ENCODE measurements around the gene HSD11B2.

HSD11B2 gene

DNA sequence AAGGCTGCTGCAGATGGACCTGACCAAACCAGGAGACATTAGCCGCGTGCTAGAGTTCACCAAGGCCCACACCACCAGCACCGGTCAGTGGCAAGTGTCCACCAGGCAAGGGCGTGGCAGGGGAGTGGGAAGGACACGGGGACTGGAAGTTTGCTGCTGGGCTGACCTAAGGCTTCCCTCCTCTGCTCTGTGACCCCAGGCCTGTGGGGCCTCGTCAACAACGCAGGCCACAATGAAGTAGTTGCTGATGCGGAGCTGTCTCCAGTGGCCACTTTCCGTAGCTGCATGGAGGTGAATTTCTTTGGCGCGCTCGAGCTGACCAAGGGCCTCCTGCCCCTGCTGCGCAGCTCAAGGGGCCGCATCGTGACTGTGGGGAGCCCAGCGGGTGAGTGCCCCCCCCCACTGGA is 4.8 kb downstream of the HSD11B2 start:
- DNase-seq (ENCODE audit: low read depth), result no peak

- DNase-seq (ENCODE audit: low read depth), result no peak
These were observed 5.8 kb downstream of the HSD11B2 start for GRCh38 chr16:67436640-67437193.

DNA sequence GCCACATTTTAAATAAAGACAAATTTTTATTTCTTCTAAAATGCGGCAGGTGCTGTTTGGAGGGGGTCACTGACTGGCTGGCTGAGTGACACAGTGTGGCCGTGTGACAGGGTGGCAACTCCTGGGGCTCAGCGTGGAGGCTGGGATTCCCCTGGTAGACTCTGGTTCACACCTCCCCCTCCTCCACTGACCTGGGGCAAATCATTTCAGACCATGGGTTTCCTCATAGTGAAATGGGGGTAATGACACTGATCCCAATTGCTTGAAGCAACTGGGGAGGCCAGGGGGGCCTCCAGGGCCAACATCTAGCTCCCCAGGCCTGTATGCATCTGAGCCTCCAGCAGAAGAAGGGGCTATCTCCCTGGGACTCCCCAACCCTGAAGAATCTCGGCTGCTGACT is 6.6 kb downstream of the HSD11B2 start:
- no peak for DNase-seq (ENCODE audit: low read depth)

- DNase-seq (ENCODE audit: low read depth), result no peak
These were observed 7.3 kb downstream of the HSD11B2 start for GRCh38 chr16:67438098-67438791.

- no peak for DNase-seq (ENCODE audit: low read depth)
These were observed 8.0 kb downstream of the HSD11B2 start for GRCh38 chr16:67438824-67439393.

DNA sequence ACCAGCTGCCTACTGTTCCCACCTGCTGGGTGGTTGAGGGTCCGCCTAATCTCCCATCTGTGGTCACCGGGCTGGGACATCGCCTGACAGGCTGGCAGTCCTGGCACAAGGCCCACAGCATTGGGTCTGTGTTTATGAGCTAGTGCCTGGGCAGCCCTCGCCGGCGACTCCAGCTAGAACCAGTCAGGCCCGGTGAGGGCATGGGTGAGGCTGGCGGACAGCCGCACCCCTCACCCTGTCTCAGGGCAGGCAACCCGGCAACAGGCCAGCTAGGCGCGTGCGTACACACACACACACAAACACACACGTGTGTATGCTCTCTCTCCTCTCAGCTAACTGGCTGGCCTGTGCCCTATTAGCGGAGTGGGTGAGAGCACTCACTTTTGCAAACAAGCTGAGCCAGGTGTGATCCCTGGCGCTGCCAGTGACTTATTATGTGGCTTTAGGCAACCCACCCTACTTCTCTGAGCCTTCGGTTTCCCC is 10.4 kb downstream of the HSD11B2 start:
- DNase-seq (ENCODE audit: low read depth), result no peak

GRCh38 chr16:67441907-67442306 is 11.0 kb downstream of the HSD11B2 start:
- no peak for DNase-seq (ENCODE audit: low read depth)

DNA sequence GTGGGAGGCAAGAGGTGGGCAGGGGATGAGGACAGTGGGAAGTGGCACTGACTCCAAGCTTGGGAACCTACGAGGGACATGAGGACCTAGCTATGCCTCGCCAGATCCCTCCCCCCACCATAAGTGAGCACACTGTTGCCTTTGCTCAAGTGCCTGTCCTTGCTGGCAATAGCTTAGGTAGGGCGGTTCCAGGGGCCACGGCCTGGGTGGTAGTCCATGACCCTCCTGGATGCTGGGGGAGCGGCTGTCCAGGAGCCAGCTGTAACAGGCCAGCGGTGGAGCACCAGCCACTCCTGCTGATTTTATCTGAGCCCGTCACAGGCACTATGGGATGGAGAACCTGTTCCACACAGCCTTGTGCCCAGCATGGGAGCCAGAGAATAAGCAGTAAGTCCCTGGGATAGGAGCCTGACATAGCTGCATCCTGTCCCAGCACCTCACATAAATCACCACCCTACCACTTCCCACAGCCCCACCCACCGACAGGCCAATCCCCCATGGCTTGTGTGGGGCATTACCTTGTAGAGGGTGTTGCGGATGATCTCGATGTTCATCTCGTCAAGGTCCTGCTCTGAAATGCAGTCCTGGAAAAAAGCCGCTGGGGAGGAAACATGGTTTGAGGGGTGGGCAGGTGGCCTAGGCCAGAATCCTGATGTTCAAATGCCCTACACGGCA is 11.8 kb downstream of the HSD11B2 start:
- DNase-seq (ENCODE audit: low read depth), result no peak

GRCh38 chr16:67443265-67443664 is 12.3 kb downstream of the HSD11B2 start:
- DNase-seq (ENCODE audit: low read depth), result peak; percentile 54

DNA sequence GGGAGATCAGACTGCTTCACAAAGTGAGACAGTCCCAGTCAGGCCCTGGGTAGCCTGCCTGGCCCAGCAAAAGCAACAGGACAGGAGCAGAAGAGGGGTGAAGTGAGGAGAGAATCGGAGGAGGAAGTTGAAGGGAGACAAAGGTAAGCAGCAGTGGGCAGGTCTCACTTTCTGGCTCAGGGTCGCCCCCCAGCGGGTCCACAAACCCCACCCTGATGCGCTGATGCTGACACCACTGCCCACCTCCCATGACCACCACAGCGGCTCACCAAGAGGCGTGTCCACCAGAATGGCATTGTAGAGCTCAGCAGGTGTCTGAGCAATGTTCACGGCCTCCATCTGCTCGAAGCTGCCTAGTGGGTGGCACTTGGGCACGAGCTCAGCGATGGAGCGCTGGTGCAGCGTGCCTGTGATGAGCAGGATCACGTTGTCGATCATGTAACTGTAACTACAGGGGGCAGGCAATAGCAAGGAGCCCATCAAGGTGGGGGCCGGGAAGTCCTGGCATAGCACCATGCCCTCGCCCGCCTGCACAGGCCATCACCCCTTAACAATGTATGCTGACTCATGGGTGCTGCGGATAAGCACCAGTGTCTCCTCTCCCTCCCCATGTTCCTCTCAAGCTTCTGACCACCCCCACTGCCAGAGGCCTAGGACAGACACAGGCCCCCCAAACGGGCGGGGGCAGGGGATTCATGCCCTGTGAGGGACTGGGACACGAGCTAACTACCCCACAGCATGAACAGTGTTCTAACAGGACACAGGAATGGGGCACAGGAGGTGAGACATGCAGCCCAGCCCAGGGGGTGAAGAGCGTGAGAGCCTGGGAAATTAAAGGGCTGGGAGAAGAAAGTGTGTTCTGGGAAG is 13.6 kb downstream of the HSD11B2 start:
- DNase-seq (ENCODE audit: low read depth), result no peak

GRCh38 chr16:67445126-67445426 is 14.2 kb downstream of the HSD11B2 start:
- no peak for DNase-seq (ENCODE audit: low read depth)

DNA sequence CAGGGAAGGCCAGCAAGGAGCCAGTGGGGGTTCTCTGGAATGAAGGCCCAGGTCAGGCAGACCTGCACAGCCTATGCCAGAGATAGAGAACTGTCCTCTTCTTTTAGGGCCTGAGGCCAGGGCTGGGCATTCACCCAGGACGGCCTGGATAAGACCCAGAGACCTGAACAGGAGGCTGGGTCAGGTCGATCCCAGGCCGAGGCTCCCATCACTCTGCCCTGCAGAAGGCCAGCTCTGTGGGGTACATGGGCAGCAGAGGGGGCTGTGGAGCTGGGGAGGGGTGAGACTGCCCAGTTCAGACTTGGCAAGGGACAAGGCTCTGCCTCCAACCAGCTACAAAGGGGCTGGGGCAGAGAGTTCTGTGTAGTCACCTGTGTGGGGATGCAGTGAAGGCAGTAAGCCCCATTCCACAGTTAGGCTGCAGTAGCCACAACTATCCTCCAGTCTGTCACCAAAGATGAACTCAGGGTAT is 14.6 kb downstream of the HSD11B2 start:
- DNase-seq (ENCODE audit: low read depth), result no peak

DNA sequence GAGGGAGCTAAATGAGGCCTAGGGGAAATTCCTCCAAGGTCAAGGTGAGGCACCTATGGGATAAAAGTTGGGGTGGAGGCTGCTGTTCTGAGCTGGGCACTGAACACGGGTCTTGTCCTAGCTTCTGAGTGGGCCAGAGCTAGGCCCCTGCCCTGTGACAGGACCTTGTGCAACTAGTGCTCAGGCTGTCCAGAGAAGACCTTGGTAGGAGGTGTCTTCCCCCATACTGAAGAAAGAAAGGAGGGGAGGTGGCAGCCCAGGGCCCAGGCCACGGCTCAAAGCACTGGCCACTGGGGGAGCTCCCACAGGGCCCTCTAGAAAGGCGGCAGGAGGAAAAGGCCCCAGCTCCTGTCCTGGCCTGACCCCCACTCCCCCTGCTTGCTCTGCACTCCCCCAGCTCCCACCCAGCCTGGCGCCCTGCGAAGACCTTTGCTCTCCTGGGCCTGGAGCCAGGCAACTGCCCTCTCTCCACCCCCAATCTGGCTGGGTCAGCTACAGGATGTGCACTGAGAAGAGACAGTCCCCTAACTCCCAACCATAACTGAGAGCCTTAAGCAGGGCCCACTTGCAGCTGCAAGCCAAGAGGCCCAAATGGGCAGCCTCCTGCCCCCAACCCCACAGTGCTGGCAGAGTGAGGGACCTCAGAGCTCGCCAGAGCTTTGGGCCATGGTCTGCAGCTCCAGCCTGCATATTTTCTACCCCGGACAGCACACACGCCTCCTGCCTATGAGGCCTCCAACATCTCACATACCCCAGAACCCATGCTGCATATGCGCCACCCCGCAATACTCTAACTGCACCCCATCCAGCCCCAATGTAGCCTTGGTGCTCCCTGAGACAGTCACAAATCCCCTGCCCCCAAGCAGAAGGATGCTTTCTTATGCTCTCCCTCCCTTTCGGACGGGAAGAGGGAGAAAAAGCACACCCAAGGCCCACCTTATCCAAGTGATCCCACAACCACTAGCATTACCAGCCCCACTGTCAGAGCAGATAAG is 15.3 kb downstream of the HSD11B2 start:
- no peak for DNase-seq (ENCODE audit: low read depth)

DNA sequence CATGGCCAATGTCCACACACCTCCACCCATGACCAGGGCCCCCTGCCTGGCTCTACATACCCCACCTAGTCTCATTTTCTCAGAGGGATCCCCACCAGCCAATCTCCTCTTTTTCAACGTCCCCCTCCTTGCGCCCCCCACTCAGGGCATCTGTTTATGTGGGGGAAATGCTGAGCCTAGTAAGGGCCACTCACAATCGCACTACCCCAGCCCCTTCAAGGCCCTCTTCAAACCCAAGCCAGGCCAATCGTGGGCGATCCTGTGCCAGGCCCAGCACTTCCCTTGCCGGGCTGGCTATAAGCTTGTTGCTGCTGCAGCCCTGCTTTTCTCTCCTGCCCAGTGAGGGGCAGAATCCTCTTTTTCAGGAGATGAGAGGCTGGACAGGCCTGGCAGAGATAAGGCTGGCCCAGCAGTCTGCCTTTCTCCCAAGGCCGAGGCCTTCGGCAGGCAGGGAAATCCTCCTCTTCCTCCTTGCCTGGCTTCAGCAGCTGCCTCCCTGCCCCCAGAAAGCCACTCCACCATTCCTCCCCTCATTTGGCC is 16.1 kb downstream of the HSD11B2 start:
- no peak for DNase-seq (ENCODE audit: low read depth)

DNA sequence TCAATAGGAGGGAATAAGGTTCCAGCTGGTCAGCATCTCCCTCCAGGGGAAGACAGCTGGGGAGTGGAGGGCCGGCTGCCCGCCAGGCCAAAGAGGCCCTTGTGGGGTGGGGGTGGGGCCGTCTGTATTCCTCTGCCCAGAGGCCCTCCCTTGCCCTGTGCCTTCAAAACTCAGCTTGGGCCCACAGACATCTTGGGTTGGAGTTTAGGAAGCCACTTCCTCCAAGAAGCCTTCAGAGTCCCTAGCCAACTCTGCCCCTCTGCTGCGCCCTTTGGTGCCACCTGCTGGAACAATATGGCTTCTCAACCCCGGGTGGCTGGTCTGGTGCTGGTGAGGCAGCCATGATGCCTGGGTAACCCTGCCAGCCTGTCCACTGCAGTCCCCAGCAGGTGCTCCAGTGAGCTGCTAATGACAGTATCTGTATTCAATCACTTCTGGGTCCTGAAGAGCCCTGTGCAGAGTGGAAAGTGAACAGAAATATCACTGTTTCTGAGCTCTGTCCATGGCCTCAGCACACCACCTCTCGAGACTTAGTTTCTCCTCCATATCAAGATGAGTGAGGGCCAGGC is 16.7 kb downstream of the HSD11B2 start:
- DNase-seq (ENCODE audit: low read depth), result no peak

GRCh38 chr16:67448580-67448979 is 17.7 kb downstream of the HSD11B2 start:
- DNase-seq (ENCODE audit: low read depth), result no peak

DNA sequence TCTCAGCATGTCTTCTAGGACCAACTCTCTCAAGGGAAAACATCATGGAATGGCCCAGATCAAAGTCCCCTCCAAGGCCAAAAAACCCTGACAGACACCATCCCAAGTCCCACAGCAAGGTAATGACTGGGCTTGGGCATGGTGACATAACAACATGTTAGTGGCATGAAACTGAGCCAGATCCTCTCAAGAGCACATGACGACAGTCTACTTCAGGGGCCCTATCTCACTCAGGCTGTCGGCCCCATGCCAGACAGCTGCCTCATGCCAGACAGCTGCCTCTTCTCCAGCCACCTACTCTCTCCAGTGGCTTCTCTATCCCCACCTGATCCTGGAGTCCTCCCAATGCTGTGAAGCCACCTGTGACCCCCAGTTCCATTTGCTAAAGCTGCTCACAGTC is 18.4 kb downstream of the HSD11B2 start:
- no peak for DNase-seq (ENCODE audit: low read depth)

- DNase-seq (ENCODE audit: low read depth), result no peak
These were observed 18.8 kb downstream of the HSD11B2 start for GRCh38 chr16:67449739-67450138.

DNA sequence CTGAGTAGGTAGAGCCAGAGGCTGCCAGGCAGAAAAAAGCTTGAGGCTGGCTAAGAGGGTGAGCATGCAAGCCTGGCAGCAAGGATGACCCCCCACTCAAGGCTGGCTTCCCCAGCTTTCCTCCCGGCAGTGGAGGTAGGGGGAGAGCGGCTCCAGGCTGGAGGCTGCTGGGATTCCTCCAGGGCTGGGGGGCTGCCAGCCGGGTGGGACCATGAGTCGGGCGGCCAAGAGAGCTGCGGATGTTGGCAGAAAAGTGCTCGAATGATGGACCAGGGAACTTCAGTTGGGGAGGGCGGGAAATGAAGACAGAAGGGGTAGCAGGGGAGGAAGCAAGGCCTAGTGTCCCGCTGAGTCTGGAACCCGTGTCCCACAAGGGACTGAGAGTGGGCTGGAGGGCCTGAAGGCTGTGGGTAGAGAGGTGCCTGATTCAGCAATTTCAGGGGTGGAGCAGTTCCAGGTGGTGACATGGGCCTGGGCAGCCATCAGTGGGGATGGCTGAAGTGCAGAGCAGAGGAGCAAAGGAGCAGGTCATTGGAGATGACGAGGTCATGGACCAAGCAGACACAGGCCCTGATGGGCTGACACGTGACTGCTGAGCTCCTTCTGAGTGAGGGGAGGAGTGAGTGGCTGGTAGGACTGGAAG is 20.3 kb downstream of the HSD11B2 start:
- DNase-seq (ENCODE audit: low read depth), result no peak
